Neural cell (in vitro differentiated cells): ENCODE results near the gene TECRL. TPM values are rescaled to one million over a fixed set of nuclear protein-coding genes. Genes with fewer than 3 reads are reported as not detected.

ENCODE experiments used
- H2AFZ ChIP-seq: fragments of 200-600, 300-800 bp; sonication (generic), shearing (Covaris generic); 2 replicates; pipeline ENCODE4 v1.6.0; 2014; ENCODE audit warnings: low read depth, mild to moderate bottlenecking, antibody characterized with exemption, low read length, moderate library complexity
- H3F3A ChIP-seq: fragments of 200-600 bp; shearing (Covaris generic); 2 replicates; pipeline ENCODE4 v1.6.1; 2016; ENCODE audit warnings: mild to moderate bottlenecking, moderate library complexity, mixed read lengths, antibody characterized with exemption, low read length; ENCODE audit not compliant: insufficient read depth, poor library complexity, severe bottlenecking
- H3K27ac ChIP-seq: fragments of 200-600, 300-800 bp; sonication (generic), shearing (Covaris generic); 2 replicates; pipeline ENCODE4 v1.5.1; 2014; ENCODE audit warnings: mild to moderate bottlenecking, low read length, moderate library complexity
- H3K27me3 ChIP-seq: fragments of 300-800, 200-600 bp; sonication (generic), shearing (Covaris generic); 2 replicates; pipeline ENCODE4 v1.6.0; 2014; ENCODE audit warnings: mild to moderate bottlenecking, low read depth, low read length, moderate library complexity; ENCODE audit not compliant: insufficient read depth
- H3K36me3 ChIP-seq: fragments of 300-800, 200-600 bp; sonication (generic), shearing (Covaris generic); 2 replicates; pipeline ENCODE4 v1.5.1; 2014; ENCODE audit warnings: mild to moderate bottlenecking, antibody characterized with exemption, low read length, moderate library complexity; ENCODE audit not compliant: insufficient read depth
- H3K4me2 ChIP-seq: fragments of 300-800, 200-600 bp; sonication (generic), shearing (Covaris generic); 2 replicates; pipeline ENCODE4 v1.6.0; 2014; ENCODE audit warnings: mild to moderate bottlenecking, low read length
- H3K4me3 ChIP-seq: fragments of 300-800, 200-600 bp; sonication (generic), shearing (Covaris generic); 2 replicates; pipeline ENCODE4 v1.5.1; 2014; ENCODE audit warnings: mild to moderate bottlenecking, low read length, moderate library complexity
- H3K79me2 ChIP-seq: fragments of 200-600 bp; shearing (Covaris generic); replicated peaks from 2 replicates; pipeline ENCODE4 v1.6.0; 2014; ENCODE audit warnings: mild to moderate bottlenecking, low read length, moderate library complexity; ENCODE audit not compliant: insufficient read depth
- H3K9ac ChIP-seq: fragments of 300-800, 200-600 bp; sonication (generic), shearing (Covaris generic); 2 replicates; pipeline ENCODE4 v1.6.1; 2016; ENCODE audit warnings: mild to moderate bottlenecking, low read length, mixed read lengths
- H3K9me2 ChIP-seq: fragments of 200-600 bp; shearing (Covaris generic); 2 replicates; pipeline ENCODE4 v1.6.1; 2016; ENCODE audit warnings: mild to moderate bottlenecking, low read length, mixed read lengths; ENCODE audit not compliant: insufficient read depth
- H3K9me3 ChIP-seq: fragments of 200-600, 300-800 bp; sonication (generic), shearing (Covaris generic); 2 replicates; pipeline ENCODE4 v1.6.1; 2016; ENCODE audit warnings: mild to moderate bottlenecking, mixed run types, low read length, moderate library complexity, mixed read lengths
- H4K20me1 ChIP-seq: fragments of 200-600 bp; shearing (Covaris generic); 2 replicates; pipeline ENCODE4 v1.6.1; 2016; ENCODE audit warnings: mild to moderate bottlenecking, mixed run types; ENCODE audit not compliant: insufficient read depth
- CTCF ChIP-seq: fragments of 450-650 bp; IDR thresholded peaks from 2 replicates; pipeline ENCODE4 v1.5.1; 2014; ENCODE audit warnings: antibody characterized with exemption, mild to moderate bottlenecking, moderate library complexity; ENCODE audit not compliant: poor library complexity, severe bottlenecking
- EP300 ChIP-seq: fragments of 450-650 bp; conservative IDR thresholded peaks from 2 replicates; pipeline ENCODE4 v1.6.1; 2014; ENCODE audit warnings: antibody characterized with exemption, mild to moderate bottlenecking, moderate library complexity; ENCODE audit not compliant: poor library complexity, severe bottlenecking
- EZH2 ChIP-seq: fragments of 200-600, 300-800 bp; shearing (Covaris generic), sonication (generic); IDR thresholded peaks from 2 replicates; pipeline ENCODE4 v1.6.1; 2014; ENCODE audit warnings: antibody characterized with exemption, low read length, borderline replicate concordance, mild to moderate bottlenecking; ENCODE audit not compliant: insufficient read depth, poor library complexity, severe bottlenecking
- MXI1 ChIP-seq: fragments of 450-650 bp; conservative IDR thresholded peaks from 2 replicates; pipeline ENCODE4 v1.6.1; 2014; ENCODE audit warnings: antibody characterized with exemption, mild to moderate bottlenecking; ENCODE audit not compliant: poor library complexity, severe bottlenecking
- POLR2AphosphoS5 ChIP-seq: IDR thresholded peaks from 2 replicates; pipeline ENCODE4 v1.6.1; 2012
- RAD21 ChIP-seq: fragments of 450-650 bp; conservative IDR thresholded peaks from 2 replicates; pipeline ENCODE4 v1.6.1; 2014; ENCODE audit warnings: antibody characterized with exemption, mild to moderate bottlenecking, moderate library complexity
- REST ChIP-seq: IDR thresholded peaks from 2 replicates; pipeline ENCODE4 v1.6.1; 2012; ENCODE audit warnings: borderline replicate concordance
- SMC3 ChIP-seq: fragments of 450-650 bp; conservative IDR thresholded peaks from 2 replicates; pipeline ENCODE4 v1.6.1; 2014; ENCODE audit warnings: antibody characterized with exemption, mild to moderate bottlenecking, moderate library complexity; ENCODE audit not compliant: poor library complexity
- TAF1 ChIP-seq: IDR thresholded peaks from 2 replicates; pipeline ENCODE4 v1.6.1; 2012; ENCODE audit warnings: low read depth
- polyA plus RNA-seq: library from polyadenylated mRNA; depleted of rRNA; stranded (reverse); fragments of >200 nt; gene quantifications from 2 replicates; pipeline ENCODE4 v1.2.3, GENCODE V29; 2014

Gene TECRL
- polyA plus RNA-seq, 1 donor from 2014 or later: not detected

GRCh38 chr4:64394469-64394868 lies 14.8 kb downstream of the TECRL start:
- Histone ChIP-seq H3K9me2 (no peaks in the 10 kb centered on the region), H3K36me3 (no peaks in the 10 kb centered on the region), H3K27ac (no peak overlapping the region), H3K79me2 (no peaks in the 10 kb centered on the region), H2AFZ (no peak overlapping the region), H3K9ac (no peak overlapping the region), H3K27me3 (no peaks in the 10 kb centered on the region), H3K4me3 (no peak overlapping the region), H3F3A (no peaks in the 10 kb centered on the region), H4K20me1 (no peaks in the 10 kb centered on the region), H3K9me3 (no peaks in the 10 kb centered on the region), H3K4me2 (no peak overlapping the region)
- TF ChIP-seq EP300 (no peak), CTCF (no peak), REST (no peak), MXI1 (no peak), SMC3 (no peak), TAF1 (no peak), RAD21 (no peak), POLR2AphosphoS5 (no peak), EZH2 (no peak)

- Histone ChIP-seq H3K4me2 (no peak overlapping the region), H3F3A (no peaks in the 10 kb centered on the region), H4K20me1 (no peaks in the 10 kb centered on the region), H3K9me3 (no peaks in the 10 kb centered on the region), H3K79me2 (no peaks in the 10 kb centered on the region), H3K9me2 (no peaks in the 10 kb centered on the region), H3K27me3 (no peaks in the 10 kb centered on the region), H3K4me3 (no peak overlapping the region), H3K36me3 (no peaks in the 10 kb centered on the region), H3K9ac (no peak overlapping the region), H3K27ac (no peak overlapping the region), H2AFZ (no peak overlapping the region)
- TF ChIP-seq CTCF (no peak), TAF1 (no peak), POLR2AphosphoS5 (no peak), EZH2 (no peak), SMC3 (no peak), RAD21 (no peak), MXI1 (no peak), REST (no peak), EP300 (no peak)
Measured at GRCh38 chr4:64388252-64388651, 21.0 kb downstream of the TECRL start.
